HG02610 (cell line): ENCODE data around the gene HABP4.
"Not testable (repeated sequence)": the region's sequence is repeated elsewhere in the genome, so short reads cannot be mapped to it uniquely, and the experiment has no call there.

Experiments used
- ATAC-seq: cut with Tn5 transposase; IDR thresholded peaks from one replicate; pipeline ENCODE4 v1.9.1; 2021; ENCODE audit warnings: mild to moderate bottlenecking, moderate library complexity; ENCODE audit not compliant: unreplicated experiment

The HABP4 gene

GRCh38 chr9:96495341-96495740 lies 45.4 kb downstream of the HABP4 start:
- ATAC-seq = no peak

- ATAC-seq = no peak
Observed at GRCh38 chr9:96496368-96497116, 46.6 kb downstream of the HABP4 start.

GRCh38 chr9:96497117-96497399 lies 47.1 kb downstream of the HABP4 start:
- no peak for ATAC-seq

DNA sequence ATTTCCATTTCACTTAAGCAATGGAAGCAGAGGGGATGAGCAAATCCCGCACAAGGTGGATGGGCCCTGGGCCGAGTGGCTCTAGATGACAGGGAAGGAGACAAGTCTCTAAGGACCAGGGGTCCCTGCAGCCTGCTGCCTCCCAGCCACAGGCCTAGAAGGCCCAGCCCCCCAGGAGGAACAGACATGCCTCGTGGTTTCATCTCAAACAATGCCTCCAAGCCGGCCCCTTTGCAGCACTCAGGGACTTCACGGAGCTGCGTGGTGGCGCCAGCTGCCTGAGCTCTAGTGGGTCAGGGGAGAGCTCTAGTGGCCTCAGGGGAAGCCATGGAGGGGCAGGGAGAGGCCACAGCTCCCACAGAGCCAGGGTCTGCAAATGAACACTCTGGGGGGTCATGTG lies 48.8 kb downstream of the HABP4 start:
- no peak for ATAC-seq

- no peak for ATAC-seq
Observed at GRCh38 chr9:96499257-96499656, 49.3 kb downstream of the HABP4 start.

DNA sequence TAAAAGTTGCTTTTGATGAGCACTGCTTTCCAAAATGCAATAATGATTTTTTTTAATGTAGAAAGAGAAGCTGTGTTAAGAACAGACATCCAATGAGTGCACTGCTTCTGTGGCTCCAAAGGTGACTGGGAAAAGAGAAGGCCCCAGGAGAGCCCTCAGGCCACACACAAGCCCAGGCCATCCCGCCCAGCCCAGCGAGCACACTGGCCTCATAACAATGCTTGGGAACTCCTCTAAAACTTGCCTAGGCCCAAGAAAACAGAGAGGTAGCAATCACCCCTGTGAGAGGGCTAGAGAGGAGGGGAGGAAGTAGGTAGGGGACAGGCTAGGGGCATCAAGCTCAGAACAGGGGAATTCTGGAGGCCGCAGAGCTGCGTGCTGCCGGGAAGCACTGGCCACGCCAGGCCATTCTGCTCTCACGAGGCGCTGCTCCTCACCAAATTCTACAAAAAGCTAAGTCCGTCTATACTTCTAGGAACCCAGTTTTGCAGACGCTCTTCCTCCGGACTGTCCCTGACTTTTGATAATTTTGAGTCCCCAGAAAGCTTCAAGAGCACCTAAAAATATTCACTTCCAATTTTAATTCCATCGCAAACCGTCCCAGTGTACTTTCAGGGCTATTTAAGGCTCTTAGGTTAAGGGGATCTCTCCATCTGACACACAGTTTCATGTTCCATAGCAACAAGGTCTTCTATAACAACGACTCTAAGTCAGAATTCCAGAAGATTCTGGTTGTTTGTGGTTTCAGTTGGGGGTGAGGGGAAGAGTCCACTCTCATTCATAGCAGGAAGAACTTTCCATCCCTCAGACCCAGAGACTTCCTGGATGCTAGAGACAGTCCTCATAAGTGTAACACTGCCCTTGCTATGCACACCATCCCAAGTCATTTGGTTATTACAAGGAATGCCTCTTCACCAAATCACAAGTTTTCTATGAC lies 51.0 kb downstream of the HABP4 start:
- ATAC-seq = no peak

- ATAC-seq = no peak
Observed at GRCh38 chr9:96501633-96502538, 51.9 kb downstream of the HABP4 start.

- ATAC-seq = no peak
Observed at GRCh38 chr9:96502539-96503373, 52.8 kb downstream of the HABP4 start.

GRCh38 chr9:96503374-96503748 lies 53.4 kb downstream of the HABP4 start:
- not testable (repeated sequence) for ATAC-seq

DNA sequence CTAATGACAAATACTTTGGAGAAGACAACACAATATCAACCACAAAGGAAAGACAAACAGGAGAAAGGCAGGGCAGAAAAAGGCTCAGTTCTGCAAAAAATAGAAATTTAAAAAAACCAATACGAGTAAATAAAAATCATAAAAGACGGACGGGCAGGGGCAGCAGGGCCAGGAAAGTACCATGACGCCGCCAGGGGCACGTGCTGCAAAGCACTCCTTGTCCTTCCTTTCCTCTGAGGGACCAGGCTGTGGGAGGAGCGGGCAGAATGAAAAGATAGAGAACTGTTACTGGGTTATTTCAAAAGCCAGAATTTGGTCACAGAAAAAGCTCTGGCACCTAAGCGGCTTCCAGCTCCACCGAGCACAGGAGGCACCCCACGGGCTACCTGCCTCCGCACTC lies 53.9 kb downstream of the HABP4 start:
- no peak for ATAC-seq

DNA sequence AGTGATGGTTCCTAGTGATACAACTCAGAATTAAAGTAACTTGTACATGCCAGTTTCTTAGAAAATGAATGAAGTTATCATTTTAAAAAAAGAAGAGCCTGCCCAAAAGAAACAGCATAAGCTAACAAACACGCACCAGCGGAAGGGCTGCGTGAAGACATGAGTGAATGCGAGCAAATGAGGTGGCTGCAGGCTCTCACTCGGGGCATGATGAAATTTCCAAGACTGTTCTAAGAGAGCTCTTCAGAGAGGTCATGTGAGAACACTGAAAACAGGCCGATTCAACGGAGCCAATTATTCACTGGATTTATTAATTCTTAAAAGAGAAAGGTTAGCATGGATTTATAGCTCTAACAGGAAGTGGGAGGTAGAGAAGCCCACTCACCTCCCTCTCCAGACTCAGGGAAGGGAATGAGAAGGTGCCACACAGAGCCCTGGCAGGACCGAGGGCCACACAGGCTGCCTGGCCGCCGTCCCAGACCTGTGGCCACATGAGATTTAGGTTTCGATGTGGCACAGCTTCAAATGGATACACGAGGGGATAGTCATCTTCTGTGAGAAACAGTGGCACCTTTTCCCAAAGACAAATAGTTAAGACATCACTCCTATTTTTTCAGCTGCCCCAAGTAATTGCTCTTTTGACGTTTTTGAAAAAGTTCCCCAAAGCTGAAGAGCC lies 55.5 kb downstream of the HABP4 start:
- ATAC-seq = no peak

- ATAC-seq = no peak
Observed at GRCh38 chr9:96508227-96508940, 58.4 kb downstream of the HABP4 start.

- ATAC-seq = no peak
Observed at GRCh38 chr9:96509026-96509425, 59.1 kb downstream of the HABP4 start.

DNA sequence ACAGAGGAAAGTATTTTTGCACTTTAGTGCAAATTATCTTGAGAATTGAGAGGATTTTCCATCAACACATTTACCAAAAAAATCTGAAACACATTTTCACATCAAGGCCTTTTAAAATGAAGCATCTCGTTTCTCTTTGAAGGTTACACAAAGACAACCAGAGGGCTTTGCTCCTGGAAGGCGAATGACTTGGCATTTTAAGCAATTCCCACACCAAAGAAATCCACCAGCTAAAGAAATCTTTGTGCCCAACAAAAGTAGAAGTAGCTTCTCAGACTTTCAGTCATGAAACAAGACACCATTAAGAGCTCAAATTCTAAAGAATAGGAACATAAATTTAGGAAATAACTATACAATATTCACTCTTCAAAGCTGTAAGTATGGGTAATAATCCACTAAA lies 59.9 kb downstream of the HABP4 start:
- no peak for ATAC-seq

GRCh38 chr9:96510258-96510657 lies 60.3 kb downstream of the HABP4 start:
- no peak for ATAC-seq

DNA sequence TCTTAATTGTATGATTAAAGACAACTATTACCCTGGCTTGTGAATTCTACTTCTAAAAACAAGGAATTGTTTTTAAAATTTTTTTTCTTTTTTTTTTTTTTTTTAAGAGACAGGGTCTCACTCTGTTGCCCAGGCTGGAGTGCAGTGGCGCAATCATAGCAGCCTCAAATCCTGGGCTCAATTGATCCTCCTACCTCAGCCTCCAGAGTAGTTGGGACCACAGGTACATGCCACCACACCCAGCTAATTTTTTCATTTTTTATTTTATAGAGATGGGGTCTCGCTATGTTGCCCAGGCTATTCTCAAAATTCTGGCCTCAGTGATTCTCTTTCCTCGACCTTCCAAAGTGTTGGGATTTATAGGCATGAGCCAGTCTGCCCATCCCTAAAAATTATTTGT lies 62.3 kb downstream of the HABP4 start:
- ATAC-seq = no peak

DNA sequence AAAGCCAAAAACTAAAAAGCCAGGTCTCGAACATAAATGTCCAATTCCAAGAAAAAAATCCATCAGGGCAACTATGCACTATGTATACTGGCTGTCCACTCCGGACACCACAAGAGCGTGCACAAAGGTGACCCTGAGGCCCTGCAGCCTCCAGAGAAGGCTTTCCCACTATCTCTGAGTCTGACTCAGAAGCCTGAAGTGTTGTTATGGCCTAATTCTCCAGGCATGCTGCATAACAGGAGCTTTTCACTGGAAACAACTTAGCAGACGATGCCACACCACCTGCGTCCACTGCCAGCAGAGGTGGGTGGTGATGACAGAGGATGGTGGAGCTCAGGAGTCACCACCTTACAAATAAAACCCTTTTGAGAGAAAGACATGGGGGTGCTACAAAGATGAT lies 63.7 kb downstream of the HABP4 start:
- no peak for ATAC-seq

DNA sequence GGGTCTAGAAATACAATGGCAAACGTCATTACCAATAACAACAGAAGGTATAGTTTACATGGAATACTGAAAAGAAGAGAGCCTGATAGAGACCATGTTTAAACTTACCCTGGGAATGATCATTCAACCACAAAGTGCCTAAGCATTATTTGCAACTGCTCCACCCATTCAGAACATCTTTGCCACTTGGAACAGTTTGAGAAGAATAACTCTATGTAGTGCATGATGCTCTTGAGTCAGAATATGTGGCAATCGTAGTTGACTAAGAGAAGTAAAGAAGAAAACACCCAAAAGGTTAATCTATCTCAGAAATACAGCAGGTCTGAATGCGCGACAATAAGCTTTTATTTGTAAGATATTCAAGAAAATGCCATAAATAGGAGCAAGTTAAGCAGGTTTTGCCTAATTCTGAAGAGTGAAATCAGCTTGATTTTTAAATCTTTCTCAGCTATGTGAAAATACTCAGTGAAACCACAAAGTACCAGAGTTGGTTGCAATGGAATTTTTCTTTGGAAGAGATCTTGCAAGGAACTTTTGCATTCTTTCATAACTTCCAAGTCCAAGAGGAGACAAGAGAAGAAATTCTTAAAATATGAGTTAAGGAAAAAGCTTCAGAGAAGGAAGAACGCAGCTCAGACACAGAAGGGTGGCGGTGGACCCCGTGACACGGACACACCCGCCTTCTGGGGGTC lies 64.3 kb downstream of the HABP4 start:
- no peak for ATAC-seq

GRCh38 chr9:96514800-96515158 lies 64.8 kb downstream of the HABP4 start:
- ATAC-seq = no peak
